Activated CD8-positive, alpha-beta memory T cell treated with anti-CD3 and anti-CD28 coated beads for 4 hours (primary cell): ENCODE data around the gene DCST2.

ENCODE experiments used
- DNase-seq, 2 donors: peaks; one replicate each; pipeline ENCODE4 v3.0.0-alpha.2; 2020; ENCODE audit warnings: low read depth in 2 of 2

DCST2 gene

GRCh38 chr1:155033524-155033923, at the start of gene DCST2, which contains the start of gene DCST1:
Gene DCST2 (minus strand): TSS chr1:155033781. CDS start chr1:155033701, 80 bp downstream.
Gene DCST1 (plus strand): TSS chr1:155033824. CDS start chr1:155034037, 213 bp downstream.
- no peak for DNase-seq

- DNase-seq = no peak
Measured at GRCh38 chr1:155083052-155083541, 49.5 kb upstream of the DCST2 start.

GRCh38 chr1:155082301-155083051, 48.9 kb upstream of the DCST2 start:
- no peak for DNase-seq

- DNase-seq = no peak
Measured at GRCh38 chr1:155081472-155082300, 48.1 kb upstream of the DCST2 start.

- no peak for DNase-seq
Measured at GRCh38 chr1:155080312-155081228, 47.0 kb upstream of the DCST2 start.

- no peak for DNase-seq
Measured at GRCh38 chr1:155079487-155080311, 46.1 kb upstream of the DCST2 start.

GRCh38 chr1:155079210-155079486, 45.6 kb upstream of the DCST2 start:
- no peak for DNase-seq

GRCh38 chr1:155078469-155079209, 45.1 kb upstream of the DCST2 start, which contains the start of gene EFNA3:
Gene EFNA3 (plus strand): TSS chr1:155078837. CDS start chr1:155078942, 105 bp downstream.
- DNase-seq = no peak

GRCh38 chr1:155077758-155078445, 44.3 kb upstream of the DCST2 start:
- no peak for DNase-seq

GRCh38 chr1:155077346-155077745, 43.8 kb upstream of the DCST2 start:
- DNase-seq = no peak

GRCh38 chr1:155076371-155076770, 42.8 kb upstream of the DCST2 start:
- DNase-seq = no peak

- no peak for DNase-seq
Measured at GRCh38 chr1:155075535-155075934, 42.0 kb upstream of the DCST2 start.

- DNase-seq = no peak
Measured at GRCh38 chr1:155073377-155074242, 40.0 kb upstream of the DCST2 start.

GRCh38 chr1:155072531-155073289, 39.1 kb upstream of the DCST2 start:
- no peak for DNase-seq

GRCh38 chr1:155071701-155072100, 38.1 kb upstream of the DCST2 start:
- DNase-seq = no peak

- no peak for DNase-seq
Measured at GRCh38 chr1:155070721-155071569, 37.4 kb upstream of the DCST2 start.

GRCh38 chr1:155070158-155070621, 36.6 kb upstream of the DCST2 start:
- no peak for DNase-seq
